Fibroblast of gingiva (primary cell): Measurements from ENCODE around the gene VWF.
"Not testable (repeated sequence)": the region's sequence is repeated elsewhere in the genome, so short reads cannot be mapped to it uniquely, and the experiment has no call there.

Experiments
- DNase-seq: peaks from one replicate; pipeline ENCODE4 v3.0.0-alpha.2; 2011; ENCODE audit warnings: low read depth

VWF gene

GRCh38 chr12:6033546-6033945 is 90.9 kb downstream of the VWF start:
- DNase-seq = no peak

DNA sequence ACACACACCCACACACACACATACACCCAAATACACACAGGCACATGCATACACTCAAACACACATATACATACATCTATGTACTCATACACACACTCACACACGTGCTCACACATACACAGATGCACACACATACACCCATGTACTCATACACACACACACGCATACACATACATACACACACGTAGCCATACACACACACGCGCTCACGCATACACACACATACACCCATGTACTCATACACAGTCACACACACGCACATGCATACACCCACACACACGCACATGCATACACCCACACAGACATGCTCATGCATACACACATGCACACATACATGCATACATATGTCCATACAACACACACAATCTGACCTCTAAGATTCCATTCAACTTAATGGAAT is 91.7 kb downstream of the VWF start:
- DNase-seq = no peak

DNA sequence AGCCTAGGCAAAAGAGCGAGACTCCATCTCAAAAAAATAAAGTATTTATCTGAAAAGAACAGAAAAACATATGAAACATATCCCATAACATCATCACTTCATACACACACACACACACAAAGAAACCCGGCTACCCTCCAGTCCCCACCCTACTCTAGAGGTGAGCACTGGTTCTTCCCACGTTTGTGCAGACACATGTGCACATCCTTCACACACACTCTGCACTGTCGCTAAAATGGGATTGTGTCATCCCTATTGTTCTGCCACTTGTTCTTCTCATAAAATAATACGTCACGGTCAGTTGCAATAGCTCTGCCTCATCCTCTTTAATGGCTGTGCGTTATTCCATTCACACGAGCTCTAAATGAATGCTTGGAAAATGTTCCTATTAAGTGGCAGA is 93.5 kb downstream of the VWF start:
- no peak for DNase-seq

DNA sequence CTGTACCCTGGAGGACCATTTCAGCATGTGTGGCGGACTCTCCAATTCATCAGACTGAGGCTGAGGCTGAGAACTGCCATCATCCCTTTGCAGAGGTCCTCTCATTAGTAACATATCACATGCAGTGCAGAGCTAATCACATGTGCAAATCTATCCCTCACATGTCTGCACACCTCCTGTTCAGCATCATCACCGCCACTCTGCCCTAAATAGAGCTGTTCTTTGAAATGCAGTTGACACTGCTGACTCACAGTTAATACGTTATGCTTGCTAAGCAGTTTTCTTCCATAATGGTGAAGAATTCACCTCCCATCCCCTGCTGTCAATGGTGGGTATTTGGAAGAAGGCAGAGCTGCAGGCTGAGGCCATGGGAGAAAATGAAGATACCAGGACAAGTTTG is 94.4 kb downstream of the VWF start:
- DNase-seq = no peak

- no peak for DNase-seq
These were observed 95.1 kb downstream of the VWF start for GRCh38 chr12:6029401-6029800.

- no peak for DNase-seq
These were observed 97.5 kb downstream of the VWF start for GRCh38 chr12:6026998-6027397.

GRCh38 chr12:6025703-6026298 is 98.7 kb downstream of the VWF start:
- DNase-seq = not testable (repeated sequence)

DNA sequence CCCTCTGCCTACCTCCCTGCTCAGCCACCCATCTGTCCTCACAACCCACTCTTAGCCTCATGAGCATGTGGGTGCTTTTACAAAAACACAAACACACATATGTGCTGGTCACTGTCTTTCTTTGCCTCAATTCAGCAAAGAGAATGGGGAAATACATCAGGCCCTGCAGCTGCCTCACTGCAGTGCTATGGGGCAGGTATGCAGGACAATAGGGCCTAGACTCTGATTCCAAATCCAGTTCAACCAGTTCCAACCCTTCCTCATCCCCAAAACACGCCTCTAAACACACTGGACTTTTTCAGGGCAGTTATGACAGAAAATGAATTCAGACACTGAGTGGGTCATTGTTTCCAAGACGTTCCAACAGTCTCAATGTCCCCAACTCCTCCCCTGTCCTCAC is 100.4 kb downstream of the VWF start:
- DNase-seq = not testable (repeated sequence)

DNA sequence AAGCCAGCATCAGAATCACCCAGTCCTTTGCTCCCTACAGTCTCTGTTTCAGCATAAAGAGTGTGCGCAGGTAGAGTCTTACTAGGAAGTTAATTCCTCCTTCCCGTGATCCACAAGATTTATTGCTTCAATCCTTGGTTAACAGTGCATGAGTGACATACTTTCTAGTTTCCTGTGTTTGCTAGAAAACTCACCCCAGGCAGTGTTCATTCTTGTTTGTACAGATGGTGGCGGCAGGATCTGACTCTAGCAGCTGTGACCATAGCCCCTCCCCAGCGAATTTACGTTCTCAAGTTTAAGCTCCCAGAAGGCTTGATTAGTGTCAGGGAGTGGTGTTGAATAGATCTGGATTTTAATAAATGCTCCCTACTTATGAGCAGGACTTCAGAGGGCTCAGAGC is 103.5 kb downstream of the VWF start:
- DNase-seq = no peak

GRCh38 chr12:6020511-6020910 is 104.0 kb downstream of the VWF start:
- DNase-seq = not testable (repeated sequence)

- DNase-seq = not testable (repeated sequence)
These were observed 105.2 kb downstream of the VWF start for GRCh38 chr12:6019256-6019655.

DNA sequence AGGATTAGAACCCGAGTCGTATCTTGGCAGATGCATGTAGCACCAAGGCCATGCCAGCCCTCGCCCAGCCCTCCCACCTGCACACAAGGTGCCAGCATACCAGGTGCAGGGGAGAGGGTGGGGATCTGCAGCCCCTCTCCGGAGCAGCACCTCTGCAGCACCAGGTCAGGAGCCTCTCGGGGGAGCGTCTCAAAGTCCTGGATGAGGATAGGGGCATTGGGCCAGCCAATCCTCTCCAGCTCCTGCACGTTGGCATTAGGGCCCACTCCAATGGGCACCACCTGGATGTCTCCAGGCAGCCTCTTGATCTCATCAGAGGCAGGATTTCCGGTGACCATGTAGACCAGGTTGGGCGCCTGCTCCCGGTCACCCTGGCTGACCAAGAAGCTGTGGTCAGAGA is 106.2 kb downstream of the VWF start:
- no peak for DNase-seq

DNA sequence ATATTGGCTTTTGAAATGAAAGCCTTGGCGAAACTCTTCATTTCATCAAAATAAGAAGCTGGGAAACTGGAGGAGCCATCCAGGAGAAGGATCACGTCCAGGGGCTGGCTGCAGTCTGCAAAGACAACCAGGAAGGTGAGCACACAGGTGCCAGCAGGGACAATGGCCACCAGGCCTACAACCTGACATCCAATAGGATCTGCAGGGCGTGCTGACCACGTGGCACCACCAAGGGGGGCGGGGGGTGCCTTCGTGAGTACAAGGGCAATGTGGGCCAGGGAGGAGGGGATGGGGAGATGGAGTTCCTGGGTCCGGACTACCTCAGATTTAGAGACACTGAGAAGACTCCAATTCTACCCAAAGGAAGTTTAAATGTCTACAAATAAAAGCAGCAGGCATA is 107.7 kb downstream of the VWF start:
- DNase-seq = no peak

- DNase-seq = not testable (repeated sequence)
These were observed 108.5 kb downstream of the VWF start for GRCh38 chr12:6016004-6016403.

DNA sequence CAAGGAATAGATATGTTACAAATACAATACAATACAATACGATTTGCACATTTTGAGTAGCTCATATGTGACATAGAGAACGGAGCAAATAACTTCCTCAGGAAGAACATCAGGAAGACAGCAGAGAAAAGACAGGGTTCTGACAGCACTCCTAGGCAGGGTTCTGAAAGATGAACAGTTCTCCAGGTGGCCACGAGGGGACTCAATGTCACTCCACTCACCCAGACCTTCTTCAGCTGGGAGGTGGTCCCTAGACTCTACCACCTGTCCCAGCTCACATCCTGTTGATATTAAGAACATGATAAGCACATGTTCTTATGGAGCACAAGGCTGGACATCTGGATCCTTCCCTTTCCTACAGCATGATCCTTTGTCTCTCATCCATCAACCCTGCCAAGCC is 109.2 kb downstream of the VWF start:
- not testable (repeated sequence) for DNase-seq

DNA sequence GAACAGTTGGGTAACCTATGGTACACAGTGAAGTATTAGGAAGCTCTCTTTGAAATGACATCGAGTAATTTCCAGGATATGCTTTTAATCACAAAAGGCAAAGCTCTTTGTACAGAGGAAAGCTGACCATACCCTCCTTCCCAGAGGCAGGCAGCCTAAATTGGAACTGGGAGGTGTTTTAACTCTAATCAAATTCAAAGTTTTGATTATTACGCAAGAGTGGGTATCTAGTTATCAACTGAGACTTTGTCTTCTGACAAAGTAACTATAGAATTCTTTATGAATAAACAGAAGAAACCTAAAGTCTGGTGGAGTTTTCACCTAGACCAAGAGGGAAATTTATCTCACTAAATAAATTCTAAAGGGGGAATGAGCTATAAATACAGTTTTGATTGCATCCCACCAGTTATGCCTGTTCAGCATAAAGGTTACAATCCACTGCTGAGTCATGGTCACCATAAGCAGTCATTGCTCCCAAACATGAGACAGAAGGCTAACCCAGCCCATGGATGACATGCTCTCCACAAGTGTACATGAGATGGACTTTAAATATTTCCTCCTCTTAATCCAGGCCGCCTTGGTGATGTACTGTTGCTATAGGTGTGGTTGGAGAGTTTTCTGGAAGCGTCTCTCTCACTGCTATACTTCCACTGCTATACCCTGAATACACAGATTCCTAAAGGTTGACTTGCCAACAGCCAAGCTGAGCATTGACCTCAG is 113.7 kb downstream of the VWF start:
- DNase-seq = not testable (repeated sequence)

GRCh38 chr12:5997260-5997659 is 127.2 kb downstream of the VWF start:
- no peak for DNase-seq

DNA sequence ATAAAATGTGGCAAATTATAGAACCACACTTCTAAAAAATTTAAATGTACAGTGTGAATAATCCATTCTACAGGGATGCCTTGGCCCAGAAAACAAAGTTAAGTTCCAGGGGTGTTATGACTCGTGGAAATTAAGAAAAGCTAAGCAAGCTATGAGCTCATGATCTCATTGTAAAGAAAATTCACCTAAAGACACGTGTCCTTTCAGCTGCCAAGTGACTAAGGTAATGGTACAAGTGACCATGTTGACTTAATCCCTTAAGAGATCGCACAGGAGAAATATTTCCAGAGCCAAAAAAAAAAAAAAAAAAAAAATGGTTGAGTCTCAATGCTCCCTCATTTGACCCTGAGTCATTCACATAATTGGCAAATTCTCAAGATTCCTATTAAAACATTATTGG is 128.0 kb downstream of the VWF start:
- DNase-seq = no peak

- no peak for DNase-seq
These were observed 134.8 kb downstream of the VWF start for GRCh38 chr12:5989621-5990020.

DNA sequence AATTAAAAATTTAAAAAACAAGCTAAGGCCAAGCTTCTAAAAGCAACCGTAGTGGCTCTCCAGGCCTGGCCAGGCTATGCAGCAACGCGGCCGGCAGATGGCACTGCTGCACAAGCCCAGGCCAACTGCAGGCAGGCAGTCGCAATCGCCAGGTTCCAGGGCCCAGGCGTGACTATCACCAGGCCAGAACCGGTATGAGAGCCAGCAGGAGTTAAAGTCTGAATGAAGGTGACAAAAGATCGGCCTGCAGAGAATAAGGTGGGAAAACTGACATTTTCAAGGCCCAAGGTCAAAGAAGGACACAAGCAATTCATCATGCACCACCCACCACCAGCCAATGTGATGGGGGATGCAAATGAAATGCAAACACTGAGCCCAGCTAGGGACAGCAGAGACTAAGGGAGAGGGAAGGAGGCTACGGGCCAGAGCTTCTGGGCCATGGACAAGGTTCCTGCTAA is 135.8 kb downstream of the VWF start:
- peak; percentile 65 for DNase-seq

GRCh38 chr12:5988088-5988487 is 136.4 kb downstream of the VWF start:
- DNase-seq = no peak

- no peak for DNase-seq
These were observed 136.9 kb downstream of the VWF start for GRCh38 chr12:5987573-5987972.

DNA sequence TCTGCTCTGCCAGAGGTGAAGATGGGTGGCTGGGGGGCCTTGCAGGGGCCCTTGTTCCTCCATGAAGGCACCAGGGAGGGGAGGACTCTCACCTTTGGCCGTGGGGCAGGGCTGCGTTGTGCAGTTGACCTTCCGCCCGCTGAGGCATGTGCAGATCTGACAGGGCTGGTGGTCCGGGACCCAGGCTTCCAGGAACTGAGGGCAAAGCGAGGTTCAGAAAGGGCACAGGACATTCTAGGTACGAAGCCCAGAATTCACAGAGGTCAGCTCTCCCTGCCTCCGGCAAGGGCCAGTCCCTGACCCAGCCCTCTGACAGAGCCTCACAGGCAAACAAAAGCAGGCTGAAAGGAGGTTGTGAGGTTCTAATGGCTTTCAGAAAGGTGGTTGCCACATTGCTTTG is 139.0 kb downstream of the VWF start:
- DNase-seq = no peak

GRCh38 chr12:5984873-5985272 is 139.6 kb downstream of the VWF start:
- DNase-seq = no peak
